Upper lobe of left lung (tissue), 6 donors: ENCODE measurements around the gene USP3. TPM values are rescaled to one million over a fixed set of nuclear protein-coding genes. Genes with fewer than 3 reads are reported as not detected.

Experiments
- ATAC-seq, 2 donors: fragments of 200-7000 bp; cut with Tn5 transposase; one replicate each; pipeline ENCODE4 v1.9.1; 2022; ENCODE audit warnings: mild to moderate bottlenecking in 2 of 2, moderate library complexity in 2 of 2; ENCODE audit not compliant: low FRiP score in 2 of 2
- DNase-seq, 2 donors: peaks; one replicate each; pipeline ENCODE4 v3.0.0-alpha.2; 2019 to 2020
- H3K27ac ChIP-seq, 4 donors: fragments of 200-600 bp; sonication (generic); one replicate each; pipeline ENCODE4 v1.5.1; 2016 to 2019
- H3K27me3 ChIP-seq, 4 donors: fragments of 200-600 bp; sonication (generic); one replicate each; pipeline ENCODE4 v1.5.1; 2017 to 2019
- H3K36me3 ChIP-seq, 4 donors: fragments of 200-600 bp; sonication (generic); one replicate each; pipeline ENCODE4 v1.5.1; 2016 to 2019
- H3K4me1 ChIP-seq, 4 donors: fragments of 200-600 bp; sonication (generic); one replicate each; pipeline ENCODE4 v1.5.1; 2018 to 2019
- H3K4me3 ChIP-seq, 4 donors: fragments of 200-600 bp; sonication (generic); one replicate each; pipeline ENCODE4 v1.5.1; 2017 to 2019; ENCODE audit warnings: mild to moderate bottlenecking in 2 of 4, moderate library complexity in 1 of 4
- H3K9me3 ChIP-seq, 4 donors: fragments of 200-600 bp; sonication (generic); one replicate each; pipeline ENCODE4 v1.5.1; 2018 to 2019
- CTCF ChIP-seq, 6 experiments: fragments of 450-650 bp in 4 of 6; fragments of 200-600 bp in 2 of 6; sonication (generic) in 2 of 6; IDR thresholded peaks; one replicate each; pipeline ENCODE4 v1.5.1; 2016 to 2019; ENCODE audit warnings: antibody characterized with exemption in 6 of 6
- EP300 ChIP-seq, 4 donors: sonication (generic); formaldehyde crosslinking; IDR thresholded peaks; one replicate each; pipeline ENCODE4 v1.5.1; 2017; ENCODE audit warnings: antibody characterized with exemption in 4 of 4, control low read depth in 2 of 4
- POLR2A ChIP-seq, 4 donors: fragments of 450-650 bp; IDR thresholded peaks; one replicate each; pipeline ENCODE4 v1.5.1; 2016 to 2017; ENCODE audit warnings: antibody characterized with exemption in 4 of 4, mild to moderate bottlenecking in 2 of 4
- POLR2AphosphoS5 ChIP-seq, 2 donors: sonication (generic); formaldehyde crosslinking; IDR thresholded peaks; one replicate each; pipeline ENCODE4 v1.5.1; 2017; ENCODE audit warnings: antibody characterized with exemption in 2 of 2
- WGBS, 2 donors: methylation state at CpG; one replicate each; pipeline ENCODE4 v1.1.5; 2017 to 2018; 5-methylcytosine and 5-hydroxymethylcytosine counted together
- total RNA-seq, 6 donors: library from RNA; depleted of rRNA in 4 of 6; stranded (reverse); fragments of >200 nt in 4 of 6; gene quantifications; one replicate each; pipeline versions ENCODE4 v1.1.0 to v1.2.1, GENCODE V29; 2016 to 2021
- donor health status: DM: no; HTN: no; CAD: no; lungs with moderate emphysema.
- donor health status: DM: no; HTN: yes; CAD: no; lungs with severe emphysema.

USP3 gene
- total RNA-seq, 6 donors from 2014 or later, result 45.7 to 87.0 (median 63.8) TPM

- WGBS, 2 donors, result 29 to 51% methylated on average over 8 of the region's 8 CpGs
- H3K36me3 ChIP-seq, result no peaks in the 10 kb centered on the region
- H3K27ac ChIP-seq, result peak overlapping the region; percentile 97 to 99 (median 98)
- H3K9me3 ChIP-seq, result no peaks in the 10 kb centered on the region
- peak in 1 of 2 donors; percentile 63 for DNase-seq
- TF ChIP-seq EP300 (IDR thresholded peaks at IDR 0.05) (no peak), POLR2A (IDR thresholded peaks at IDR 0.05) (peak in 1 of 4 donors; percentile 18)
- ATAC-seq, result no peak
- H3K4me3 ChIP-seq, result peak overlapping the region in 3 of 4 donors; percentile 1 to 36 (median 22)
- H3K27me3 ChIP-seq, result no peaks in the 10 kb centered on the region
- peaks cover 37 to 60% (median 50%) of the 10 kb centered on the region in 4 donors for H3K4me1 ChIP-seq
Observed at GRCh38 chr15:63500265-63501250, 3.8 kb upstream of the USP3 start.

GRCh38 chr15:63501256-63502089 lies 2.9 kb upstream of the USP3 start:
- 9 to 10% methylated on average over 21 of the region's 21 CpGs for WGBS, 2 donors
- Histone ChIP-seq H3K4me3 (peak overlapping the region in 3 of 4 donors; percentile 1 to 36 (median 22)), H3K27me3 (no peaks in the 10 kb centered on the region), H3K9me3 (no peaks in the 10 kb centered on the region), H3K36me3 (no peaks in the 10 kb centered on the region), H3K4me1 (peaks cover 43 to 66% (median 55%) of the 10 kb centered on the region in 4 donors), H3K27ac (peak overlapping the region; percentile 97 to 99 (median 98))
- DNase-seq (peak; percentile 84 to 93), ATAC-seq (peak in 1 of 2 donors; percentile 20)
- TF ChIP-seq POLR2AphosphoS5 (IDR thresholded peaks at IDR 0.05) (peak; percentile 45 to 76), CTCF (IDR thresholded peaks at IDR 0.05) (no peak), EP300 (IDR thresholded peaks at IDR 0.05) (peak in 1 of 4 donors; percentile 42), POLR2A (IDR thresholded peaks at IDR 0.05) (peak in 1 of 4 donors; percentile 32)

- H3K4me1 ChIP-seq, result peaks cover 50 to 71% (median 62%) of the 10 kb centered on the region in 4 donors
Observed at GRCh38 chr15:63502137-63502766, 2.1 kb upstream of the USP3 start.

More at GRCh38 chr15:63502137-63502766, 2.1 kb upstream of the USP3 start:
- 45 to 46% methylated on average over 15 of the region's 15 CpGs for WGBS, 2 donors
- TF ChIP-seq EP300 (IDR thresholded peaks at IDR 0.05) (no peak), POLR2AphosphoS5 (IDR thresholded peaks at IDR 0.05) (peak in 1 of 2 donors; percentile 5), POLR2A (IDR thresholded peaks at IDR 0.05) (no peak), CTCF (IDR thresholded peaks at IDR 0.05) (no peak)
- H3K9me3 ChIP-seq, result no peaks in the 10 kb centered on the region
- no peaks in the 10 kb centered on the region for H3K36me3 ChIP-seq
- ATAC-seq (no peak), DNase-seq (peak in 1 of 2 donors; percentile 74)
- no peak overlapping the region for H3K4me3 ChIP-seq
- H3K27ac ChIP-seq, result peak overlapping the region; percentile 97 to 99 (median 98)
- no peaks in the 10 kb centered on the region for H3K27me3 ChIP-seq
